ENCODE results near the gene KCNJ12. TPM values are rescaled to one million over a fixed set of nuclear protein-coding genes. Genes with fewer than 3 reads are reported as not detected.

KCNJ12 gene
- total RNA-seq, 1 donor from 2014 or later: 0.76 TPM

DNA sequence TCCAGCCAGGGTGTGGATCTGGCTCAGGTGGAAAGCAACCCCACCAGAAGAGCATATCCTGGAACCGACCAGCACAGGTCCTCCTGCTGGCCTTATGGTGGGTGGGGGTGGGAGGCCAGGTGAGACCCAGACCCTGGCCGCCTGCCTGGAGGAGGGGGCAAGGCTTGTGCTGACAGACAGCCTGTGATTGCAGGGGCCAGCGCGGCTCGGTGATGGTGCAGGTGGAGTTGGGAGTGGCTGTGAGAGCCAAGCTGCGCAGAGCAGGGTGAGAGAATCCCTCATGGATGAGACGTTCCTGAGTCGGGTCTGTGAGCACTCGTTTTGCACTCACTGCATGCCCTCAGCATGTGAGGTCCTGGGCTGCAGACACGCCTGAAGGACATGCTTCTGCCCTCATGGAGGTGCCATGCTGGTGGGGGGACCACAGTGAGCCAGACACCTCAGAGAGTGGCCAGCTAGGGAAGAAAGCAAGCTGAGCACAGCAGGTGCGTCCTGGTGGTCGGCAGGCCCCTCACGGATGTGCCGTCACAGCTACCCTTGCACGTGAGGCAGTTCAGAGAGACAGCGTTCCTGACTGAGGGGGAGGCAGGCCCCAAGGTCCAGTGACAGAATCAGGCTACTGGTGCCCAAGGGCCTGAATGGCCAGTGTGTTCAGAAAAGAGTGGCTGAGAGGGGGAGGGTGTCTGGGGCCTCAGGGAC lies 3.8 kb upstream of the KCNJ12 start:
- TF ChIP-seq, protein P1, sequence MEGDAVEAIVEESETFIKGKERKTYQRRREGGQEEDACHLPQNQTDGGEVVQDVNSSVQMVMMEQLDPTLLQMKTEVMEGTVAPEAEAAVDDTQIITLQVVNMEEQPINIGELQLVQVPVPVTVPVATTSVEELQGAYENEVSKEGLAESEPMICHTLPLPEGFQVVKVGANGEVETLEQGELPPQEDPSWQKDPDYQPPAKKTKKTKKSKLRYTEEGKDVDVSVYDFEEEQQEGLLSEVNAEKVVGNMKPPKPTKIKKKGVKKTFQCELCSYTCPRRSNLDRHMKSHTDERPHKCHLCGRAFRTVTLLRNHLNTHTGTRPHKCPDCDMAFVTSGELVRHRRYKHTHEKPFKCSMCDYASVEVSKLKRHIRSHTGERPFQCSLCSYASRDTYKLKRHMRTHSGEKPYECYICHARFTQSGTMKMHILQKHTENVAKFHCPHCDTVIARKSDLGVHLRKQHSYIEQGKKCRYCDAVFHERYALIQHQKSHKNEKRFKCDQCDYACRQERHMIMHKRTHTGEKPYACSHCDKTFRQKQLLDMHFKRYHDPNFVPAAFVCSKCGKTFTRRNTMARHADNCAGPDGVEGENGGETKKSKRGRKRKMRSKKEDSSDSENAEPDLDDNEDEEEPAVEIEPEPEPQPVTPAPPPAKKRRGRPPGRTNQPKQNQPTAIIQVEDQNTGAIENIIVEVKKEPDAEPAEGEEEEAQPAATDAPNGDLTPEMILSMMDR (IDR thresholded peaks at IDR 0.05; ENCODE audit: unreplicated experiment): no peak
- peaks cover 60% of the 10 kb centered on the region for H3K27me3 Mint-ChIP-seq (ENCODE audit: low read depth)
- H3K27ac Mint-ChIP-seq: no peak overlapping the region
- DNase-seq (ENCODE audit: low spot score in 2 of 2, unreplicated experiment in 2 of 2): no peak
- H3K36me3 Mint-ChIP-seq: no peaks in the 10 kb centered on the region
- no peak overlapping the region for H3K4me3 Mint-ChIP-seq
- no peaks in the 10 kb centered on the region for H3K9me3 Mint-ChIP-seq
- peaks cover 17% of the 10 kb centered on the region for H3K4me1 Mint-ChIP-seq

DNA sequence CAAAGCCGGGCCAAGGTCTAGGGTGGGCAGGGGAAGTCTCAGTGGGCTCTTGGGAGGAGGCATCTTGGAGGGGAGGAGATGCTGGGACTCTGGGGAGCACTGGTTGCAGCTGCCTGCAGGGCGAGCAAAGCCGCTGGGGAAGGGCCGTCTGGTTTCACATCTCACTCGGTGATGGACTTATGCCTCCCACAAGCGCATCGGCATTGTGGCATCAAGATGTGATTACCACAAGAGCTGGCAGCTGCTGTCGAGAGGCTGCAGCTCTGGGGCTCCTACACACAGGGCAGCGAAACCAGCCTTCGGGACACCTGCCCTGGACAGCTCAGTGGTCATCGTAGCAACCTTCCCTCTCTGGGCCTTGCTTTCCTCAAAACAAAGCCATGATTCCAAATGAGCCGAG lies 3.1 kb upstream of the KCNJ12 start:
- Mint-ChIP-seq H3K4me1 (peaks cover 21% of the 10 kb centered on the region), H3K27ac (no peak overlapping the region), H3K9me3 (no peaks in the 10 kb centered on the region), H3K27me3 (ENCODE audit: low read depth) (peaks cover 66% of the 10 kb centered on the region), H3K36me3 (no peaks in the 10 kb centered on the region), H3K4me3 (no peak overlapping the region)
- no peak for DNase-seq (ENCODE audit: low spot score in 2 of 2, unreplicated experiment in 2 of 2)
- TF ChIP-seq, protein P1 (IDR thresholded peaks at IDR 0.05; ENCODE audit: unreplicated experiment): no peak

DNA sequence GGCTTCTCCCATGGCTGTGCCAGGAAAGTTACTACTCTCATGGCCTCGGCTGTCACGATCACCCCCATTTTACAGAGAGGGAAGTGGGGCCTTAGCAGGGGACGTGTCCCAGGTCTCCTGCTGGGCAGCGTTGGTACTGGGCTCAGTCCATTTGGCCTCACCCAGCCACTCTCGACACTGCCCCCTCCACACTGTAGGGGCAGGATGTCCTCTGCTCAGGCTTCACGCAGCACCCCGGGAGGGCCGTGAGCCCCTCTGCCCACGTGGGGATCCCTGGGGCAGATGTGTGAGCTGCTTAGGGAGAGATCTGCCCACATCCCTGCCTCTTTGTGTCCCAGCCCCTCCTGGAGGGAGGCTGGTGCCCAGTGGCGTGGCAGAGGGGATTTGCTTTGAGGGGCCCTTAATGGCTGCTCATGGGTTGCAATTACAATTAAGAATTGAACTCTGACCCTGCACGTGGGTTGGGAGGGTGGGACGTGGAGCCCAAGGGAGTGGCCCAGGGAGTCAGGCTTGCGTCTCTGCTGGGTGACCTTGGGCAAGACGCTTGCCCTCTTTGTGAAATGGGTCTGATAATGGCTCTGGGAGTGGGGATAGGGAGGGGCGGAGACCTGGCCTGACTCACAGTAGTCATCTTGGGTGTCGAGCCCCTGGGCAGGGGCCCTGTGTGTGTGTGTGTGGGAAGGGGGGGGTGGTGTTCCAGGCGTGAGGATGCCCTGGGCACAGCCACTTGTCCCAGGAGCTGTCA lies 2.3 kb upstream of the KCNJ12 start:
- Mint-ChIP-seq H3K9me3 (no peaks in the 10 kb centered on the region), H3K36me3 (no peaks in the 10 kb centered on the region), H3K27me3 (ENCODE audit: low read depth) (peaks cover 68% of the 10 kb centered on the region), H3K4me3 (no peak overlapping the region), H3K4me1 (peaks cover 21% of the 10 kb centered on the region), H3K27ac (no peak overlapping the region)
- TF ChIP-seq, protein P1 (IDR thresholded peaks at IDR 0.05; ENCODE audit: unreplicated experiment): no peak
- no peak for DNase-seq (ENCODE audit: low spot score in 2 of 2, unreplicated experiment in 2 of 2)

DNA sequence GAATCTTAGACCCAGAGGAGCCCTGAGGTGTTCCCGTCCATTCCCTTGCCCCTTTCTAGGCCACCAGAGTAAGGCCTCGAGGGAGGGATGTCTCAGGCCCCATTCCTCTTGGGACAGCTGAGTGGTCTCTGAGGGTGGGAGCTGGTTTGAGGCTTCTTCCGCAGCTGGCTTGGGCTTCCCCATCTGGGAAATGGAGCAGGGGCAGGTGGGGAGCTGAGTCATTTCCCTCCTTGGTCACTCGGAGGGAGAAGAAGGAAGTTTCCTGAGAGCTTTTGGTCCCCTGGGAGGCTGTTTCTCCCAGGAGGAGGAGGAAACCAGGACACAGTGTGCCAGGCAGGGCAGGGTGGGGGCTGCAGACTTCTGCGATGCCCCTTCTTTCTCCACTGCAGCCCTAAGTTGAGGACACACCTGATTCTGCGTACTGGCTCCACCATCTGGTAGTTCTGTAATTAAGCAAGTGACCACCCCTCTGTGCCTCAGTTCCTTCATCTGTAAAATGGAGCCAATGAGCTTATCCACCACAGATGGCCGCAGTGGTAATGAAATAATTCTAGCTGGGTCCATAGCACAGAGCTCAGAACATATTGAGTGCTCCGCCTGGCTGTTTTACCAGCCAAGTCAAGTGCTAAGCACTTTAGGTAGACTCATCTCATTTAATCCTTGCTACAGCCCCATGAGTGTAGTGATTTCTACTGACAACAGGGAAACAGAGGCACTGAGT lies 1.6 kb upstream of the KCNJ12 start:
- no peak overlapping the region for H3K4me3 Mint-ChIP-seq
- TF ChIP-seq, protein P1 (IDR thresholded peaks at IDR 0.05; ENCODE audit: unreplicated experiment): no peak
- H3K27ac Mint-ChIP-seq: no peak overlapping the region
- peaks cover 75% of the 10 kb centered on the region for H3K27me3 Mint-ChIP-seq (ENCODE audit: low read depth)
- peaks cover 21% of the 10 kb centered on the region for H3K4me1 Mint-ChIP-seq
- H3K36me3 Mint-ChIP-seq: no peaks in the 10 kb centered on the region
- no peaks in the 10 kb centered on the region for H3K9me3 Mint-ChIP-seq
- no peak for DNase-seq (ENCODE audit: low spot score in 2 of 2, unreplicated experiment in 2 of 2)

DNA sequence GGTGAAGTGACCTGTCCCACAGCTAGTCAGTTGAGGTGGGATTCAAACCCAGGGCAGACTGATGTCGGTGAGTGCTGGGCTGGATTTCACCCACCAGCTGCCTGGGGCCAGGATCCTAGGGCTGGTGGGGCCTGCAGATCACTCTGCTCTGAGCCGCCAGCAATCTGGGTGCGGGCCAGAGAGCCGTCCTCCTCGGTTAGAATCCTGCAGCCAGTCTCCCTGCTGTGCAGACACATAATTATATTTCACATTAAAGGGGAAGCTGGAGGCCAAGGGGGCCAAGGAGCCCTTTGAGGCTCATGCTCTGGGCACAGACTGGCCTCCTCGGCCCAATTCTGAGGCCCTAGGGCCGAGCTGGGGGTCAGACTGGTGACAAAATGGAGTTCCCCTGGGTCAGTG lies 996 bp upstream of the KCNJ12 start:
- peaks cover 78% of the 10 kb centered on the region for H3K27me3 Mint-ChIP-seq (ENCODE audit: low read depth)
- H3K9me3 Mint-ChIP-seq: no peaks in the 10 kb centered on the region
- DNase-seq (ENCODE audit: low spot score in 2 of 2, unreplicated experiment in 2 of 2): no peak
- H3K36me3 Mint-ChIP-seq: no peaks in the 10 kb centered on the region
- H3K27ac Mint-ChIP-seq: no peak overlapping the region
- TF ChIP-seq, protein P1 (IDR thresholded peaks at IDR 0.05; ENCODE audit: unreplicated experiment): no peak
- H3K4me3 Mint-ChIP-seq: peak overlapping the region; percentile 42
- peaks cover 20% of the 10 kb centered on the region for H3K4me1 Mint-ChIP-seq

All from mesothelial cell of epicardium (in vitro differentiated cells).